Pons (tissue), 1 donor: ENCODE measurements around the gene SPOP.
"Not testable (repeated sequence)": the region's sequence is repeated elsewhere in the genome, so short reads cannot be mapped to it uniquely, and the experiment has no call there.

Experiments
- DNase-seq: peaks from one replicate; pipeline ENCODE4 v3.0.0-alpha.2; 2016; ENCODE audit warnings: low spot score

Gene SPOP

GRCh38 chr17:49695698-49696232 is 17.9 kb upstream of the SPOP start:
- no peak for DNase-seq

GRCh38 chr17:49694847-49695697 is 17.2 kb upstream of the SPOP start:
- DNase-seq: peak; percentile 45

GRCh38 chr17:49692751-49693150 is 14.9 kb upstream of the SPOP start:
- no peak for DNase-seq

- DNase-seq: no peak
Measured at GRCh38 chr17:49691677-49692191, 13.8 kb upstream of the SPOP start.

GRCh38 chr17:49691086-49691676 is 13.3 kb upstream of the SPOP start:
- DNase-seq: no peak

- DNase-seq: no peak
Measured at GRCh38 chr17:49690256-49690655, 12.4 kb upstream of the SPOP start.

GRCh38 chr17:49688848-49689247 is 11.0 kb upstream of the SPOP start:
- DNase-seq: no peak

- DNase-seq: no peak
Measured at GRCh38 chr17:49687878-49688491, 10.1 kb upstream of the SPOP start.

- DNase-seq: no peak
Measured at GRCh38 chr17:49681106-49681979, 3.4 kb upstream of the SPOP start.

GRCh38 chr17:49680314-49680713 is 2.4 kb upstream of the SPOP start:
- no peak for DNase-seq

GRCh38 chr17:49677134-49677932 is 564 bp downstream of the SPOP start:
- peak; percentile 92 for DNase-seq

- DNase-seq: peak; percentile 85
Measured at GRCh38 chr17:49676276-49676868, 1.5 kb downstream of the SPOP start.

- no peak for DNase-seq
Measured at GRCh38 chr17:49674507-49674906, 3.4 kb downstream of the SPOP start.

- not testable (repeated sequence) for DNase-seq
Measured at GRCh38 chr17:49673679-49674078, 4.2 kb downstream of the SPOP start.

- no peak for DNase-seq
Measured at GRCh38 chr17:49670641-49671040, 7.3 kb downstream of the SPOP start.

GRCh38 chr17:49670002-49670401 is 7.9 kb downstream of the SPOP start:
- DNase-seq: no peak

GRCh38 chr17:49667854-49668253 is 10.0 kb downstream of the SPOP start:
- no peak for DNase-seq

GRCh38 chr17:49664706-49665211 is 13.1 kb downstream of the SPOP start:
- no peak for DNase-seq

- no peak for DNase-seq
Measured at GRCh38 chr17:49659661-49660382, 18.1 kb downstream of the SPOP start.

- no peak for DNase-seq
Measured at GRCh38 chr17:49656247-49656646, 21.6 kb downstream of the SPOP start.
